ENCODE results near the gene INPP5A.

- no peak for TF ChIP-seq CTCF (IDR thresholded peaks at IDR 0.05; ENCODE audit: low read depth, low read length, poor library complexity, severe bottlenecking)
- no peak for TF ChIP-seq EZH2phosphoT487 (IDR thresholded peaks at IDR 0.05; ENCODE audit: borderline replicate concordance, low read length)
Measured at GRCh38 chr10:132699411-132700155, 162.0 kb downstream of the INPP5A start.

Data from DOHH2 (cell line).